ENCODE results near the gene GHRHR.

The GHRHR gene

GRCh38 chr7:30934732-30935568 lies 28.8 kb upstream of the GHRHR start:
- ATAC-seq (ENCODE audit: insufficient read depth, low read depth) = no peak
- Histone ChIP-seq H3K79me2 (ENCODE audit: insufficient read depth, low read length) (no peaks in the 10 kb centered on the region), H3K9me3 (ENCODE audit: insufficient read depth, low read length, severe bottlenecking) (no peaks in the 10 kb centered on the region), H3K9ac (ENCODE audit: low read depth, low read length) (no peak overlapping the region), H3K27me3 (ENCODE audit: insufficient read depth, low read length, poor library complexity) (peaks cover 4% of the 10 kb centered on the region), H3K4me2 (ENCODE audit: insufficient read depth, low read length) (no peak overlapping the region), H3K4me3 (ENCODE audit: low read depth in 1 of 2, low read length in 2 of 2) (no peak overlapping the region), H4K20me1 (ENCODE audit: insufficient read depth, low read length) (peaks cover 5% of the 10 kb centered on the region; the same call in 1 of the 2 replicates), H3K27ac (ENCODE audit: low read length) (no peak overlapping the region), H3K4me1 (ENCODE audit: insufficient read depth, low read length) (no peaks in the 10 kb centered on the region), H2AFZ (ENCODE audit: low read depth, low read length) (no peak overlapping the region), H3K36me3 (ENCODE audit: insufficient read depth, low read length) (no peaks in the 10 kb centered on the region)
- DNase-seq = no peak
- no peak for TF ChIP-seq EZH2 (IDR thresholded peaks at IDR 0.05; ENCODE audit: borderline replicate concordance, low read depth, low read length, severe bottlenecking)
- no peak for TF ChIP-seq CTCF (IDR thresholded peaks at IDR 0.05; ENCODE audit: borderline replicate concordance, extremely low read depth, low read length, poor library complexity, severe bottlenecking)

- no peak for TF ChIP-seq EZH2 (IDR thresholded peaks at IDR 0.05; ENCODE audit: borderline replicate concordance, low read depth, low read length, severe bottlenecking)
- no peak for TF ChIP-seq CTCF (IDR thresholded peaks at IDR 0.05; ENCODE audit: borderline replicate concordance, extremely low read depth, low read length, poor library complexity, severe bottlenecking)
- Histone ChIP-seq H3K4me3 (ENCODE audit: low read depth in 1 of 2, low read length in 2 of 2) (no peak overlapping the region), H2AFZ (ENCODE audit: low read depth, low read length) (no peak overlapping the region), H3K36me3 (ENCODE audit: insufficient read depth, low read length) (no peaks in the 10 kb centered on the region), H3K27ac (ENCODE audit: low read length) (no peak overlapping the region), H3K9me3 (ENCODE audit: insufficient read depth, low read length, severe bottlenecking) (no peaks in the 10 kb centered on the region), H3K9ac (ENCODE audit: low read depth, low read length) (no peak overlapping the region), H3K4me1 (ENCODE audit: insufficient read depth, low read length) (no peaks in the 10 kb centered on the region), H3K79me2 (ENCODE audit: insufficient read depth, low read length) (no peaks in the 10 kb centered on the region), H4K20me1 (ENCODE audit: insufficient read depth, low read length) (peaks cover 5% of the 10 kb centered on the region; the same call in 1 of the 2 replicates), H3K27me3 (ENCODE audit: insufficient read depth, low read length, poor library complexity) (peaks cover 4% of the 10 kb centered on the region), H3K4me2 (ENCODE audit: insufficient read depth, low read length) (no peak overlapping the region)
- ATAC-seq (ENCODE audit: insufficient read depth, low read depth) = no peak
- DNase-seq = no peak
Measured at GRCh38 chr7:30935569-30935877, 28.2 kb upstream of the GHRHR start.

GRCh38 chr7:30936650-30937245 lies 27.0 kb upstream of the GHRHR start:
- no peak overlapping the region for H3K9ac ChIP-seq (ENCODE audit: low read depth, low read length)
- H3K9me3 ChIP-seq (ENCODE audit: insufficient read depth, low read length, severe bottlenecking) = no peaks in the 10 kb centered on the region

More at GRCh38 chr7:30936650-30937245, 27.0 kb upstream of the GHRHR start:
- H3K27me3 ChIP-seq (ENCODE audit: insufficient read depth, low read length, poor library complexity) = peaks cover 4% of the 10 kb centered on the region
- ATAC-seq (ENCODE audit: insufficient read depth, low read depth) (no peak), DNase-seq (no peak)
- H3K79me2 ChIP-seq (ENCODE audit: insufficient read depth, low read length) = no peaks in the 10 kb centered on the region
- no peak overlapping the region for H3K27ac ChIP-seq (ENCODE audit: low read length)
- no peak overlapping the region for H3K4me2 ChIP-seq (ENCODE audit: insufficient read depth, low read length)
- no peak for TF ChIP-seq EZH2 (IDR thresholded peaks at IDR 0.05; ENCODE audit: borderline replicate concordance, low read depth, low read length, severe bottlenecking)
- no peak for TF ChIP-seq CTCF (IDR thresholded peaks at IDR 0.05; ENCODE audit: borderline replicate concordance, extremely low read depth, low read length, poor library complexity, severe bottlenecking)
- H3K4me1 ChIP-seq (ENCODE audit: insufficient read depth, low read length) = no peaks in the 10 kb centered on the region
- no peaks in the 10 kb centered on the region for H3K36me3 ChIP-seq (ENCODE audit: insufficient read depth, low read length)
- H2AFZ ChIP-seq (ENCODE audit: low read depth, low read length) = no peak overlapping the region
- H3K4me3 ChIP-seq (ENCODE audit: low read depth in 1 of 2, low read length in 2 of 2) = no peak overlapping the region
- peaks cover 5% of the 10 kb centered on the region; the same call in 1 of the 2 replicates for H4K20me1 ChIP-seq (ENCODE audit: insufficient read depth, low read length)
